Smooth muscle cell of the pulmonary artery (primary cell): ENCODE results near the gene CHTF18. TPM values are rescaled to one million over a fixed set of nuclear protein-coding genes. Genes with fewer than 3 reads are reported as not detected.

Experiments used
- total RNA-seq: library from RNA; depleted of rRNA; stranded (reverse); fragments of >200 nt; gene quantifications from 2 replicates; pipeline ENCODE4 v1.2.3, GENCODE V29; 2014

The CHTF18 gene
- total RNA-seq, result 6.5 and 8.7 TPM in 2 replicates

DNA sequence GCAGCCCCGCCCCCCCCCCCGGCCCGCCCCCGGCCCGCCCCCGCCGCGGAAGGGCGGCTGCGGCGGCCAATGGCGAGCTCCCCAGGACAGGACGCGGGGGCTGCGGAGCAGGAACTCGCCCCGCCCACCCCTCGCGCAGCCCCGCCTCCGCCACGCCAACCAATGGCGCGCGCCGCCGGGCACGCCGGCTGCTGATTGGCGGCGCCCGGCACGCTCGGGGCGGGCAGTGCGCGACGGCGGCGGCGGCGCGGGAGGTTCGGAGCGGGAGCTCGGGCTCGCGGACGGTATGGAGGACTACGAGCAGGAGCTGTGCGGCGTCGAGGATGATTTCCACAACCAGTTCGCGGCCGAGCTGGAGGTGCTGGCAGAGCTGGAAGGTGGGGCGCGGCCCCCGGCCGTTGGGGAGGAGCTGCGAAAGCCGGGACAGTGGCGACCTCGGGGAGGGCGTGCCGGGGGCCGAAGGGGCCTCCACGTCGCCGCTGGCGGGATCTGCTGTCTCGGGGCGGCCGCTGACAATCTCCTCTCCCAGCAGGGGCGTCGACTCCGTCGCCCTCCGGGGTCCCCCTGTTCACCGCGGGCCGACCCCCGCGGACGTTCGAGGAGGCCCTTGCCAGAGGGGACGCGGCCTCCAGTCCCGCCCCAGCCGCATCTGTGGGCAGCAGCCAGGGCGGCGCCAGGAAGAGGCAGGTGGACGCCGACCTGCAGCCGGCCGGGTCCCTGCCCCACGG lies at the start of gene CHTF18:
Gene CHTF18 (plus strand): TSS at position 222 of the 728 bp plus-strand sequence. CDS start 65 bp downstream, at position 287.

DNA sequence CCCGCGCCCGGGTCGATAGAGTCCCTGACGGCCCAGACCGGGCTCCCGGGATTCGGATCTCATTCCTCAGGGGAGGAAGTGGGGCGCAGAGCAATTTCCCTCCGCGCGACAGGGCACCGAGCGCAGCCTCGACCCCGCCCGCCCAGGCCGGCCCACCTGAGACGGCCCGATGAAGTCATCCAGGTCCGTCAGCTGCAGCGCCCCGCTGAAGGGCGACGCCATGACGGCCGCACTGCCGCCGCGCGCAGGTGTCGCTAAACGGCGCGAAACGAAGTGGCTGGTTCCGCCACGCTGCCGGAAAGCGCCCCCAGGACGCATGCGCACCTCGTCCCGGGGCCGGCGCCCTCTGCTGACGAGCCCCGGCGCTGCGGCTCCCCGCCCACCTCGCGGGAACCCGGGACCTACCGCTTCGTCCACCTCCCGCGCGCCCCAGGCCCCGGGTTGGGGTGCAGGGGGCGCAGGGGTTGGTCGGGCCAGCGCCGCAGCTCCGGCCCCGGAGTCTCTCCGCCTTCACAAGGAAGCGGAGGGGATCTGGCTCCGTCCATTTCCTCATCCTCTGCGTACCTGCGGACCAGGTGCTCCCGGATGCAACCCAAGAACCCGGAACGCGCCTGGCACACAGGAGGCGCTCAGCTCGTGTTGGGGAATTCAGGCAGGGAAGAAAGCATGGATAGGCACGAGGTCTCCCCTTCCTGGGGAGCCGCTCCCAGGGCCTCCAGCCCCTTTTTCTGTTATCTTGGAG lies 47.5 kb upstream of the CHTF18 start, which contains the start of gene CIAO3:
Gene CIAO3 (minus strand): TSS at position 234 of the 742 bp plus-strand sequence. CDS start 12 bp downstream, at position 222.

DNA sequence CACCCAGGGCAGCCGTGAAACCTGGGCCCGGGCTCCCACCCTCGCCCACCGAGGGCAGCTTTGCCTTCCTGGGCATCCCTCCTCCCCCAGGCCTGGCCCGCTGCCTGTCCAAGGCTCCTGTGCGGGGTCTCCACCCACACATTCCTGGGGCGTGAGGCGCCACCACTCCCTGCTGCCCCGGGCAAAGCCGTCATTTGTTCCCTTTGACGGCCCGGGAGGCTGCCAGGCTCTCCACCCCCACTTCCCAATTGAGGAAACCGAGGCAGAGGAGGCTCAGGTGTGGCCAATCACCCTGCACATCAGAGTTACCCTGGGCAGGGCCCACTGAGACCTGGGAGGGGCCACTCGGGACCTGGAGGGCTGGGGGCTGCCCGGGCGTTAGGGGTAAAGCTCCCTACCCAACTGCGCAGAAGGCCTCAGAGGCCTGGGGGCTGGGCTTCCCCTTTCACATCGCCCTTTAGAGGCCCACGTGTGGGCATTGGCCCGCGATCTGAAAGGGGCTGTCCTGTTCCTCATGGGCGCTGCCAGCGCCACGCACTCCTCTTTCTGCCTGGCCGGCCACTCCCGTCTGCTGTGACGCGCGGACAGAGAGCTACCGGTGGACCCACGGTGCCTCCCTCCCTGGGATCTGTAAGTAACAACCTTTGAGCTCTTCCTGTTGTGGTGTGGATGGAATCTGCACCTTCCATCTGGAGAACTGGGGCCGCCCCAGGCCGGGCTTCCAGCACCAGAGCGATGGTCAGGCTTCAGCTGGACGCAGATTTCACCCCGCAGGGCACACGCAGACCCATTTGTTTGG lies 27.7 kb upstream of the CHTF18 start, which contains the start of gene MSLN:
Gene MSLN (plus strand): TSS at position 190 of the 799 bp plus-strand sequence. CDS start 1,947 bp downstream, outside the sequence.

DNA sequence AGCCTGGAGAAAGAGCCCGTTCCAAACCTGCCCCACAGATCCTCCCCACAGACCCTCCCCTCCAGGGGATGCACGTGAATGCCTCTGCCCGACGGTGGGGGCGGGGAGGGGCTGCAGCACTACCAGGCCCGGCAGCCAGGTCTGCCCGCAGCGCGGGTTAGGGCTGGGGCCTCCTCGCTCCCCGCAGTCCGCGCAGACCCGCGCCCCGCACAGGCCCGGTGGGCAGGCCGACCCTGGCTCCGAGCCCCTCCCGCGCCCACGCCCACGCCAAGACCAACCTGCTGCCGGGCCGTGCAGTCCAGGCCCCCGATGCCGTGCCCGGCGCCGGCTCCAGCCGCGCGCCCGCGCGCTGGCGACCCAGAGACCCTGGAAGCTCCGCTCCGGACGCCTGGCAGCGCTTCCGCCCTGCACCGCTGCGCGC lies 432 bp upstream of the CHTF18 start, which contains the start of gene RPUSD1:
Gene RPUSD1 (minus strand): TSS at position 404 of the 421 bp plus-strand sequence. CDS start 644 bp downstream, outside the sequence.

DNA sequence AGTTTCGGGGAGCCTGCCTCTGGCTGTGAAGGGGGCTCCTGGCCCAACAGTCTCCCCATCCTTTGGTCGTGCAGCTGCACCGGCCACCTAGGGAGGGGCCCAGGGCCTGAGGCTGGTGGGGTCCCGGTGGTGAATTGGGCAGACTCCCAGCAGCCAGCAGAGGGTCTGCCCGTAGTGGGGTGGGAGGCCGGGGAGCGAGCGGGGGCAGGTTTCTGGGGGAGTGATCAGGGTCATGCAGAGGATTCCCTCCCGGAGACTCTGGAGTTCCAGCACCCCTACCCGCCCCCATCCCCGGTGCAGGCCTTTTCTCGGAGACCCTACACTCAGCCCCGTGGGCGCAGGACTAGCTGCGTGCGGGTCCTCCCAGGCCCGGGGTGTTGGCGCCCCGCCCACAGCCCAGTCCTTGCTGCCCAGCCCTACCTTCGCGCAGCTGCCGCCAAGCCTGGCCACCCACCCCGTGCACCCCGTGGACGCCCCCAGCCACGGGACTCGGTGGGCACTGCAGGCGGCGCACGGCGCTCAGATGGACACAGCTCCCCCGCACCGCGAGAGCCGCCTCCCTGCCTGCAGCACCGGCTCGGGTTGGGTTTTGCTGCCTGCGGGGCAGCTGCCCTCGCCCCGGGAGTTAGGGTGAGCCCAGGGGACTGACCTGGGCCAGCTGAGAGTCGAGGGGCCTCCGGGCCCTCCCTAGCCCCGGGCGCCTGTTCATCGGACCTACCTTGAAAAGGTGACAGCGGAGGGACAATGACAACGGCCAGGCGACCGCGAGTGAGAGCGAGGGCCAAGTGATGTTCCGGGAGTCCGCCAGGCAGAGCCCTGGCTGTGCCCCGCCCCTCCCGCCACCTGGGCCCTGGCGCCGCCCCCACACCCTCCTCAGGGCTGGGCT lies 11.8 kb downstream of the CHTF18 start, which contains the start of gene GNG13:
Gene GNG13 (minus strand): TSS at position 787 of the 886 bp plus-strand sequence. CDS start 1,657 bp downstream, outside the sequence.

Other genes starting within 250 kb of the CHTF18 start
- gene PRR35, start 228.2 kb upstream of the CHTF18 start, total RNA-seq, result not detected in 2 replicates
- gene NHLRC4, start 221.6 kb upstream of the CHTF18 start, total RNA-seq, result 0.99 and 1.3 TPM in 2 replicates
- gene PIGQ, start 218.7 kb upstream of the CHTF18 start, total RNA-seq, result 31.5 and 39.1 TPM in 2 replicates
- 12.6 and 13.6 TPM in 2 replicates for gene RAB40C, start 198.6 kb upstream of the CHTF18 start, total RNA-seq
- gene WFIKKN1, start 157.6 kb upstream of the CHTF18 start, total RNA-seq, result 0.26 TPM in 2 replicates
- 61.8 and 71.3 TPM in 2 replicates for gene METTL26, start 152.3 kb upstream of the CHTF18 start, total RNA-seq
- 11.3 and 19.8 TPM in 2 replicates for gene MCRIP2, start 146.8 kb upstream of the CHTF18 start, total RNA-seq
- 9.3 and 18.1 TPM in 2 replicates for gene WDR90, start 139.3 kb upstream of the CHTF18 start, total RNA-seq
- 29.1 and 39.2 TPM in 2 replicates for gene RHOT2, start 120.5 kb upstream of the CHTF18 start, total RNA-seq
- gene RHBDL1, start 112.9 kb upstream of the CHTF18 start, total RNA-seq, result 2.7 and 9.1 TPM in 2 replicates
- 73.9 and 106 TPM in 2 replicates for gene STUB1, start 108.2 kb upstream of the CHTF18 start, total RNA-seq
- gene JMJD8, start 104.3 kb upstream of the CHTF18 start, total RNA-seq, result 54.5 and 58.5 TPM in 2 replicates
- gene WDR24, start 98.2 kb upstream of the CHTF18 start, total RNA-seq, result 7.9 and 10.3 TPM in 2 replicates
- gene FBXL16, start 82.8 kb upstream of the CHTF18 start, total RNA-seq, result 0.07 and 0.13 TPM in 2 replicates
- 81.0 and 110 TPM in 2 replicates for gene METRN, start 73.5 kb upstream of the CHTF18 start, total RNA-seq
- 17.7 and 23.0 TPM in 2 replicates for gene ANTKMT, start 67.5 kb upstream of the CHTF18 start, total RNA-seq
- 1.6 and 4.9 TPM in 2 replicates for gene CCDC78, start 62.2 kb upstream of the CHTF18 start, total RNA-seq
- 9.5 and 23.7 TPM in 2 replicates for gene HAGHL, start 61.5 kb upstream of the CHTF18 start, total RNA-seq
- 29.5 and 35.8 TPM in 2 replicates for gene CIAO3, start 47.6 kb upstream of the CHTF18 start, total RNA-seq
- gene MSLN, start 27.9 kb upstream of the CHTF18 start, total RNA-seq, result not detected in 2 replicates
- 17.1 and 28.9 TPM in 2 replicates for gene RPUSD1, start 239 bp upstream of the CHTF18 start, total RNA-seq
- gene GNG13, start 12.1 kb downstream of the CHTF18 start, total RNA-seq, result not detected in 2 replicates
- gene LMF1, start 182.4 kb downstream of the CHTF18 start, total RNA-seq, result 21.9 and 36.9 TPM in 2 replicates
- 0.26 and 0.72 TPM in 2 replicates for gene SOX8, start 193.2 kb downstream of the CHTF18 start, total RNA-seq